ENCODE measurements around the gene PSME3. TPM values are rescaled to one million over a fixed set of nuclear protein-coding genes. Genes with fewer than 3 reads are reported as not detected.

PSME3 gene
- polyA plus RNA-seq, 1 donor from 2014 or later: 56.6 TPM

- Histone ChIP-seq H4K20me1 (ENCODE audit: insufficient read depth) (no peaks in the 10 kb centered on the region), H3K9me2 (ENCODE audit: insufficient read depth, low read length) (no peaks in the 10 kb centered on the region), H3K9me3 (ENCODE audit: low read length) (peaks cover 9% of the 10 kb centered on the region), H3K36me3 (ENCODE audit: insufficient read depth, low read length) (no peaks in the 10 kb centered on the region), H3K27me3 (ENCODE audit: insufficient read depth, low read depth, low read length) (no peaks in the 10 kb centered on the region), H2AFZ (ENCODE audit: low read depth, low read length) (no peak overlapping the region), H3F3A (ENCODE audit: insufficient read depth, low read length, poor library complexity, severe bottlenecking) (no peaks in the 10 kb centered on the region), H3K4me2 (ENCODE audit: low read length) (no peak overlapping the region), H3K4me3 (ENCODE audit: low read length) (no peak overlapping the region), H3K79me2 (replicated peaks; ENCODE audit: insufficient read depth, low read length) (no peaks in the 10 kb centered on the region), H3K27ac (ENCODE audit: low read length) (no peak overlapping the region), H3K9ac (ENCODE audit: low read length) (no peak overlapping the region)
- no peak for TF ChIP-seq SMC3 (conservative IDR thresholded peaks at IDR 0.05; ENCODE audit: poor library complexity)
- no peak for TF ChIP-seq POLR2AphosphoS5 (IDR thresholded peaks at IDR 0.05)
- TF ChIP-seq EP300 (conservative IDR thresholded peaks at IDR 0.05; ENCODE audit: poor library complexity, severe bottlenecking): no peak
- no peak for TF ChIP-seq CTCF (IDR thresholded peaks at IDR 0.05; ENCODE audit: poor library complexity, severe bottlenecking)
- no peak for TF ChIP-seq EZH2 (IDR thresholded peaks at IDR 0.05; ENCODE audit: borderline replicate concordance, insufficient read depth, low read length, poor library complexity, severe bottlenecking)
- no peak for TF ChIP-seq MXI1 (conservative IDR thresholded peaks at IDR 0.05; ENCODE audit: poor library complexity, severe bottlenecking)
- TF ChIP-seq TAF1 (IDR thresholded peaks at IDR 0.05; ENCODE audit: low read depth): no peak
- TF ChIP-seq REST (IDR thresholded peaks at IDR 0.05; ENCODE audit: borderline replicate concordance): no peak
- TF ChIP-seq RAD21 (conservative IDR thresholded peaks at IDR 0.05): no peak
These were observed 35.1 kb downstream of the PSME3 start for GRCh38 chr17:42868338-42868737.

GRCh38 chr17:42871647-42872046, 38.5 kb downstream of the PSME3 start:
- H3K79me2 ChIP-seq (replicated peaks; ENCODE audit: insufficient read depth, low read length): no peaks in the 10 kb centered on the region

More at GRCh38 chr17:42871647-42872046, 38.5 kb downstream of the PSME3 start:
- no peak overlapping the region for H3K4me2 ChIP-seq (ENCODE audit: low read length)
- H3K9ac ChIP-seq (ENCODE audit: low read length): no peak overlapping the region
- H3F3A ChIP-seq (ENCODE audit: insufficient read depth, low read length, poor library complexity, severe bottlenecking): no peaks in the 10 kb centered on the region
- H3K9me3 ChIP-seq (ENCODE audit: low read length): peaks cover 9% of the 10 kb centered on the region
- H3K9me2 ChIP-seq (ENCODE audit: insufficient read depth, low read length): no peaks in the 10 kb centered on the region
- no peak for TF ChIP-seq EP300 (conservative IDR thresholded peaks at IDR 0.05; ENCODE audit: poor library complexity, severe bottlenecking)
- H3K27ac ChIP-seq (ENCODE audit: low read length): no peak overlapping the region
- no peak overlapping the region for H3K4me3 ChIP-seq (ENCODE audit: low read length)
- H4K20me1 ChIP-seq (ENCODE audit: insufficient read depth): no peaks in the 10 kb centered on the region
- no peaks in the 10 kb centered on the region for H3K36me3 ChIP-seq (ENCODE audit: insufficient read depth, low read length)
- H2AFZ ChIP-seq (ENCODE audit: low read depth, low read length): no peak overlapping the region
- no peaks in the 10 kb centered on the region for H3K27me3 ChIP-seq (ENCODE audit: insufficient read depth, low read depth, low read length)

Data from neural cell (in vitro differentiated cells).